ENCODE results near the gene PSRC1.

GRCh38 chr1:109283748-109284600 lies 1.0 kb upstream of the PSRC1 start:
- TF ChIP-seq POLR2AphosphoS5 (IDR thresholded peaks at IDR 0.05; ENCODE audit: borderline replicate concordance, low read depth, low read length) (no peak), EZH2 (IDR thresholded peaks at IDR 0.05) (no peak)

Measured in SK-N-MC (cell line).